Bronchial epithelial cell (primary cell): ENCODE measurements around the gene ZC3H12C. TPM values are rescaled to one million over a fixed set of nuclear protein-coding genes. Genes with fewer than 3 reads are reported as not detected.
"Not testable (repeated sequence)": the region's sequence is repeated elsewhere in the genome, so short reads cannot be mapped to it uniquely, and the experiment has no call there.

ENCODE experiments used
- DNase-seq: peaks from one replicate; pipeline ENCODE4 v3.0.0-alpha.2; 2010; ENCODE audit warnings: low read depth
- FAIRE-seq: peaks from 2 replicates; lab custom pipeline; 2011; peaks lifted over from hg19 to GRCh38; lab: Jason Lieb, UNC
- H3K27me3 ChIP-seq: 2 replicates; pipeline ENCODE4 v1.5.1; 2011; ENCODE audit warnings: low read length; ENCODE audit not compliant: control insufficient read depth, insufficient read depth
- H3K36me3 ChIP-seq: 2 replicates; pipeline ENCODE4 v1.5.1; 2011; ENCODE audit warnings: low read length; ENCODE audit not compliant: control insufficient read depth, insufficient read depth
- H3K4me3 ChIP-seq: 2 replicates; pipeline ENCODE4 v1.5.1; 2011; ENCODE audit warnings: mild to moderate bottlenecking, low read depth, low read length, control low read depth
- CTCF ChIP-seq: IDR thresholded peaks from 2 replicates; pipeline ENCODE4 v1.5.1; 2011; ENCODE audit warnings: mild to moderate bottlenecking, moderate library complexity, low read length, control low read depth, inconsistent platforms; ENCODE audit not compliant: insufficient read depth, severe bottlenecking
- total RNA-seq: library from RNA; depleted of rRNA; stranded (reverse); fragments of >200 nt; gene quantifications from 2 replicates; pipeline ENCODE4 v1.2.1, GENCODE V29; 2014

The ZC3H12C gene
- total RNA-seq, 1 donor from 2014 or later = 5.3 TPM

- FAIRE-seq (no peak), DNase-seq (no peak)
- Histone ChIP-seq H3K27me3 (no peaks in the 10 kb centered on the region), H3K36me3 (no peaks in the 10 kb centered on the region), H3K4me3 (no peak overlapping the region)
- no peak for TF ChIP-seq CTCF
Observed at GRCh38 chr11:110190885-110191284, 97.7 kb downstream of the ZC3H12C start.

- H3K36me3 ChIP-seq, FAIRE-seq: not testable (repeated sequence)
Observed at GRCh38 chr11:110192604-110193282, 99.6 kb downstream of the ZC3H12C start.

GRCh38 chr11:110194211-110194766, 101.1 kb downstream of the ZC3H12C start:
- not testable (repeated sequence) for H3K4me3 ChIP-seq, H3K27me3 ChIP-seq, FAIRE-seq, H3K36me3 ChIP-seq
- DNase-seq = peak; percentile 77

More at GRCh38 chr11:110192604-110193282, 99.6 kb downstream of the ZC3H12C start:
- not testable (repeated sequence) for DNase-seq, H3K27me3 ChIP-seq, H3K4me3 ChIP-seq

GRCh38 chr11:110196241-110196754, 103.1 kb downstream of the ZC3H12C start:
- Histone ChIP-seq H3K27me3 (no peaks in the 10 kb centered on the region), H3K4me3 (no peak overlapping the region), H3K36me3 (no peaks in the 10 kb centered on the region)
- no peak for TF ChIP-seq CTCF
- DNase-seq (peak; percentile 99), FAIRE-seq (no peak)

- Histone ChIP-seq H3K4me3 (no peak overlapping the region), H3K36me3 (no peaks in the 10 kb centered on the region), H3K27me3 (no peaks in the 10 kb centered on the region)
- no peak for TF ChIP-seq CTCF
- FAIRE-seq = no peak
- DNase-seq = no peak
Observed at GRCh38 chr11:110196884-110197420, 103.8 kb downstream of the ZC3H12C start.

GRCh38 chr11:110198031-110198729, 105.0 kb downstream of the ZC3H12C start:
- Histone ChIP-seq H3K36me3 (no peaks in the 10 kb centered on the region), H3K4me3 (no peak overlapping the region), H3K27me3 (no peaks in the 10 kb centered on the region)
- no peak for FAIRE-seq
- DNase-seq = peak; percentile 53
- no peak for TF ChIP-seq CTCF
